ENCODE results near the gene RTP5.
"Not testable (repeated sequence)": the region's sequence is repeated elsewhere in the genome, so short reads cannot be mapped to it uniquely, and the experiment has no call there.

The RTP5 gene

GRCh38 chr2:241922816-241923601, 53.5 kb downstream of the RTP5 start:
- H3K4me3 ChIP-seq (ENCODE audit: low read length in 2 of 2); H3K27ac ChIP-seq (ENCODE audit: low read length); H3K36me3 ChIP-seq (ENCODE audit: control insufficient read depth in 2 of 2, insufficient read depth in 2 of 2, low read length in 2 of 2); H3K27me3 ChIP-seq (ENCODE audit: control insufficient read depth in 1 of 2, insufficient read depth in 2 of 2, low read length in 2 of 2); H3K9me3 ChIP-seq (ENCODE audit: control insufficient read depth in 2 of 2, low read length in 2 of 2); H3K4me1 ChIP-seq (ENCODE audit: control insufficient read depth, insufficient read depth, low read length); H3K9ac ChIP-seq (ENCODE audit: low read length in 2 of 2): not testable (repeated sequence)
